Fibroblast of lung (primary cell): ENCODE measurements around the gene ZFP91. TPM values are rescaled to one million over a fixed set of nuclear protein-coding genes. Genes with fewer than 3 reads are reported as not detected.
A peak's percentile ranks its signal among the peaks of the same experiment; 100 is the strongest.

Experiments used
- DNase-seq, 2 donors: peaks; one replicate each; pipeline versions ENCODE4 v3.0.0 to v3.0.0-alpha.2; 2010; ENCODE audit warnings: low read depth in 2 of 2
- H2AFZ ChIP-seq: 2 replicates; pipeline ENCODE4 v1.5.1; 2012; ENCODE audit warnings: low read length, control low read depth, inconsistent platforms
- H3K27ac ChIP-seq: 2 replicates; pipeline ENCODE4 v1.5.1; 2011; ENCODE audit warnings: low read length, control low read depth; ENCODE audit not compliant: insufficient read depth
- H3K27me3 ChIP-seq: 2 replicates; pipeline ENCODE4 v1.5.1; 2011; ENCODE audit warnings: mild to moderate bottlenecking, low read length; ENCODE audit not compliant: control insufficient read depth, insufficient read depth
- H3K36me3 ChIP-seq: 2 replicates; pipeline ENCODE4 v1.5.1; 2011; ENCODE audit warnings: low read length; ENCODE audit not compliant: control insufficient read depth, insufficient read depth
- H3K4me1 ChIP-seq: 2 replicates; pipeline ENCODE4 v1.5.1; 2011; ENCODE audit warnings: low read length; ENCODE audit not compliant: control insufficient read depth, insufficient read depth; ENCODE audit errors: extremely low read depth
- H3K4me2 ChIP-seq: 2 replicates; pipeline ENCODE4 v1.5.1; 2011; ENCODE audit warnings: low read length, control low read depth; ENCODE audit not compliant: insufficient read depth; ENCODE audit errors: extremely low read depth
- H3K4me3 ChIP-seq, 4 experiments: fragments of 200-600 bp in 1 of 4; sonication (generic) in 1 of 4; replicated peaks in 1 of 4; 2 replicates each; pipeline ENCODE4 v1.5.1; 2011 to 2016; ENCODE audit warnings: low read length in 4 of 4, low read depth in 3 of 4, mild to moderate bottlenecking in 3 of 4, control low read depth in 2 of 4, inconsistent platforms in 1 of 4, mixed read lengths in 1 of 4; ENCODE audit not compliant: insufficient read depth in 1 of 4; ENCODE audit errors: control extremely low read depth in 1 of 4
- H3K79me2 ChIP-seq: 2 replicates; pipeline ENCODE4 v1.5.1; 2012; ENCODE audit warnings: mild to moderate bottlenecking, low read length, inconsistent platforms; ENCODE audit not compliant: control insufficient read depth, insufficient read depth
- H3K9ac ChIP-seq: 2 replicates; pipeline ENCODE4 v1.5.1; 2011; ENCODE audit warnings: mild to moderate bottlenecking, low read length, control low read depth; ENCODE audit not compliant: insufficient read depth
- H3K9me3 ChIP-seq: 2 replicates; pipeline ENCODE4 v1.5.1; 2012; ENCODE audit warnings: low read depth, low read length; ENCODE audit not compliant: control insufficient read depth, insufficient read depth
- H4K20me1 ChIP-seq: 2 replicates; pipeline ENCODE4 v1.5.1; 2011; ENCODE audit warnings: low read length; ENCODE audit not compliant: control insufficient read depth, insufficient read depth; ENCODE audit errors: extremely low read depth
- EZH2 ChIP-seq: IDR thresholded peaks from 2 replicates; pipeline ENCODE4 v1.5.1; 2012; ENCODE audit warnings: low read length, control low read depth, mild to moderate bottlenecking; ENCODE audit errors: missing control alignments
- polyA plus RNA-seq, 2 donors: library from polyadenylated mRNA; depleted of rRNA in 1 of 2; stranded (reverse) in 1 of 2; unstranded in 1 of 2; fragments of >200 nt; gene quantifications; 2 replicates each; pipeline ENCODE4 v1.2.1, GENCODE V29; 2011 to 2012; ENCODE audit warnings: missing spikeins in 1 of 2
- total RNA-seq: library from RNA; depleted of rRNA; stranded (reverse); fragments of >200 nt; gene quantifications from 2 replicates; pipeline ENCODE4 v1.2.1, GENCODE V29; 2014
- TF ChIP-seq, protein P1 (sequence below), 2 donors: IDR thresholded peaks in 1 of 2; conservative IDR thresholded peaks in 1 of 2; 1 replicate in 1 of 2; 2 replicates in 1 of 2; pipeline ENCODE4 v1.5.1; 2011 to 2012; ENCODE audit warnings: low read length in 2 of 2, control low read depth in 1 of 2, inconsistent platforms in 1 of 2, low read depth in 1 of 2, mild to moderate bottlenecking in 1 of 2

The ZFP91 gene
- total and polyA plus RNA-seq, 2 donors (not counting 1 experiment from before 2014, with no cell fraction given) = 50.2 to 56.9 TPM

DNA sequence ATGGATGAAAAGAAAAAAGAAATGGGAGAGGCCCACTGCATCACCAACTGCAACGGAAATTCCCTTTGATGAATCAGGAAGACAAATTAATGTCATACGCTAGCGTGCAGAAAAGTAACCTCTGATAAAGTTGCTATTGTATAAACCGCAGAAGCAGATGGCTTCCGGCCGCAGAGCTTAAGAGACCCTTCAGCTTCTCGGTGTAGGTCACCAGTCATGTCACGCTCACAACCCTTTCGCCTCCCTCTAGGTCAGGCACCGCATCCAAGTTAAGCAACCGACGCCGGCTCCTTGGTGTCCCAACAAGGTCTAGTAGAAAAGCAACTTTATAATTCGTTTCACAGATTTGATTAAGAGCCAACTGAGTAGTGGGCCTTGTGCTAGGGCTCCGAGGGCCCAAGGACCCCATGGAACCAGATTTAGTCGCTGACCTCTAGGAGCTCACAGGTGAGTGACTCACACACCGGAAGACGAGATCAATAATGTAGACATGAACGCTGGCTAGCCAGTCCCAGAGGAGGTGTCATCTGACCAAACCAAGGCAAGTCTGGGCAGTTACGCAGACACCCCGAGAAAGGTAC, 1.2 kb upstream of the ZFP91 start:
- Histone ChIP-seq H3K9me3 (no peaks in the 10 kb centered on the region), H3K36me3 (no peaks in the 10 kb centered on the region), H3K9ac (peak overlapping the region; percentile 98), H3K4me2 (peak overlapping the region; percentile 64), H4K20me1 (no peaks in the 10 kb centered on the region), H3K79me2 (peaks cover 37% of the 10 kb centered on the region), H3K4me1 (peaks cover 29% of the 10 kb centered on the region), H3K27me3 (no peaks in the 10 kb centered on the region), H2AFZ (peak overlapping the region; percentile 28), H3K27ac (peak overlapping the region; percentile 97), H3K4me3 (peak overlapping the region; percentile 54 to 93 (median 84))
- TF ChIP-seq, protein P1, sequence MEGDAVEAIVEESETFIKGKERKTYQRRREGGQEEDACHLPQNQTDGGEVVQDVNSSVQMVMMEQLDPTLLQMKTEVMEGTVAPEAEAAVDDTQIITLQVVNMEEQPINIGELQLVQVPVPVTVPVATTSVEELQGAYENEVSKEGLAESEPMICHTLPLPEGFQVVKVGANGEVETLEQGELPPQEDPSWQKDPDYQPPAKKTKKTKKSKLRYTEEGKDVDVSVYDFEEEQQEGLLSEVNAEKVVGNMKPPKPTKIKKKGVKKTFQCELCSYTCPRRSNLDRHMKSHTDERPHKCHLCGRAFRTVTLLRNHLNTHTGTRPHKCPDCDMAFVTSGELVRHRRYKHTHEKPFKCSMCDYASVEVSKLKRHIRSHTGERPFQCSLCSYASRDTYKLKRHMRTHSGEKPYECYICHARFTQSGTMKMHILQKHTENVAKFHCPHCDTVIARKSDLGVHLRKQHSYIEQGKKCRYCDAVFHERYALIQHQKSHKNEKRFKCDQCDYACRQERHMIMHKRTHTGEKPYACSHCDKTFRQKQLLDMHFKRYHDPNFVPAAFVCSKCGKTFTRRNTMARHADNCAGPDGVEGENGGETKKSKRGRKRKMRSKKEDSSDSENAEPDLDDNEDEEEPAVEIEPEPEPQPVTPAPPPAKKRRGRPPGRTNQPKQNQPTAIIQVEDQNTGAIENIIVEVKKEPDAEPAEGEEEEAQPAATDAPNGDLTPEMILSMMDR (conservative IDR thresholded peaks at IDR 0.05 in 1 of 2, IDR thresholded peaks at IDR 0.05 in 1 of 2; ENCODE audit: low read depth in 1 of 2, low read length in 2 of 2) = no peak
- no peak for TF ChIP-seq EZH2
- peak; percentile 74 to 97 for DNase-seq

DNA sequence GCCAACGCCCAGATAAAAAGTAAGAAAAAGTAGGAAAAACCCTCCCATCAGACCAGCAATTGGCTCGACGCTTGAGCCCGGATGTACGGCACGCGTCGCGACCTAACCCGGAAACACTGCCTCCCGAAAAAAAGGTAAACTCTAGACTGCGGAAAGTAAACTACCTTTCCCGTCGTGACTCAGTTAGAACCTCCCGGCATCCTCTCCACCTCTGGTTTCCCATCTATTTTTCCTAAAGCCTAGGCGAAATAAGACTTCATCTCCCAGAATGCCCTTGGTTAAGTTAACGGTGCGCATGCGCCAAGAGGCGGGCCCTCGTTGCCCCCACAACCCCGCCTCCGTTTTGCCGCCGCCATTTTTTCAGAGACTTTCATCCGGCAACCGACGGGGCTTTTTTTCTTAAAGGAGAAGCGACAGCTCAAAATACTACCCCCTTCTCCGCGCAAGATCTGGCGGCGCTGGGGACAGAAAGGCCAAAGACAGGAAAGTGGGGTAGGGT, 678 bp upstream of the ZFP91 start:
- peak overlapping the region; percentile 75 for H3K4me2 ChIP-seq
- peaks cover 28% of the 10 kb centered on the region for H3K4me1 ChIP-seq
- H3K9ac ChIP-seq = peak overlapping the region; percentile 98
- H3K27ac ChIP-seq = peak overlapping the region; percentile 97
- H2AFZ ChIP-seq = peak overlapping the region; percentile 28
- peaks cover 42% of the 10 kb centered on the region for H3K79me2 ChIP-seq
- peak; percentile 98 to 99 for DNase-seq
- no peaks in the 10 kb centered on the region for H3K9me3 ChIP-seq
- no peaks in the 10 kb centered on the region for H3K36me3 ChIP-seq
- H3K4me3 ChIP-seq = peak overlapping the region; percentile 54 to 93 (median 84)
- no peak for TF ChIP-seq EZH2
- TF ChIP-seq, protein P1 (conservative IDR thresholded peaks at IDR 0.05 in 1 of 2, IDR thresholded peaks at IDR 0.05 in 1 of 2; ENCODE audit: low read depth in 1 of 2, low read length in 2 of 2) = no peak
- no peaks in the 10 kb centered on the region for H4K20me1 ChIP-seq
- no peaks in the 10 kb centered on the region for H3K27me3 ChIP-seq

DNA sequence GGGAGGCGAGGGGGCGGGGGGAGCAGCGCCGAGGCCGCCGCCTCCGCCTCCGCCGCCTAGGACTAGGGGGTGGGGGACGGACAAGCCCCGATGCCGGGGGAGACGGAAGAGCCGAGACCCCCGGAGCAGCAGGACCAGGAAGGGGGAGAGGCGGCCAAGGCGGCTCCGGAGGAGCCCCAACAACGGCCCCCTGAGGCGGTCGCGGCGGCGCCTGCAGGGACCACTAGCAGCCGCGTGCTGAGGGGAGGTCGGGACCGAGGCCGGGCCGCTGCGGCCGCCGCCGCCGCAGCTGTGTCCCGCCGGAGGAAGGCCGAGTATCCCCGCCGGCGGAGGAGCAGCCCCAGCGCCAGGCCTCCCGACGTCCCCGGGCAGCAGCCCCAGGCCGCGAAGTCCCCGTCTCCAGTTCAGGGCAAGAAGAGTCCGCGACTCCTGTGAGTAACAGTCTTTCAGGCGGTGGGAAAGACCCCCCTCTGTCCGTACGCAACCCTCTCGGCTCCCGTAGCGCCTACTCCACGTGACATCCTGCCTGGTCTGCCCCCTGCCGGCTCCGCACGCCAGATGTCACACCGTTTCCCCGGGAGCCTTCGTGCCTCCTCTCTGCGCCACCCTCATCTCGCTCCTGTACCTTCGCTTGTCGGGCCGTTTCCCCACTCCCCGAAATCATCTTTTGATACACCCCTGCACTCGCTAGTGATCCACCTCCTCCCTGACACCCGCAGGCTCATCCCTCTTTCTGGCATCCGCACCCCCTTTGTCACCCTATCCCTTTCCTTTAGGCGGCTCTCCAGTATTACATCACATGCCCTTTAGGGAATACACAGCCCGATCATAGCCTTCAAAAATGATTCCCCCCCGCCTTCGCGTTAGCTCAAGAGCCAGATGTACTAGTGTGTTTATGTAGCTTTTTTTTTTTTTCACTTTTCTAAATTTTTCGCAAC, 598 bp downstream of the ZFP91 start:
- H3K79me2 ChIP-seq = peaks cover 53% of the 10 kb centered on the region
- H4K20me1 ChIP-seq = no peaks in the 10 kb centered on the region
- peak overlapping the region; percentile 93 for H3K4me2 ChIP-seq
- TF ChIP-seq, protein P1 (conservative IDR thresholded peaks at IDR 0.05 in 1 of 2, IDR thresholded peaks at IDR 0.05 in 1 of 2; ENCODE audit: low read depth in 1 of 2, low read length in 2 of 2) = peak; percentile 60 to 74
- TF ChIP-seq EZH2 = no peak
- peak overlapping the region; percentile 95 for H3K27ac ChIP-seq
- no peaks in the 10 kb centered on the region for H3K36me3 ChIP-seq
- no peaks in the 10 kb centered on the region for H3K9me3 ChIP-seq
- H2AFZ ChIP-seq = peak overlapping the region; percentile 70
- DNase-seq = peak; percentile 89 to 92
- H3K4me1 ChIP-seq = peaks cover 19% of the 10 kb centered on the region
- no peaks in the 10 kb centered on the region for H3K27me3 ChIP-seq
- H3K4me3 ChIP-seq = peak overlapping the region; percentile 79 to 90 (median 88)
- peak overlapping the region; percentile 97 for H3K9ac ChIP-seq
